Activated CD8-positive, alpha-beta memory T cell treated with anti-CD3 and anti-CD28 coated beads for 24 hours (primary cell): Measurements from ENCODE around the gene FAP.

Experiments used
- DNase-seq: peaks from one replicate; pipeline ENCODE4 v3.0.0-alpha.2; 2020

The FAP gene

DNA sequence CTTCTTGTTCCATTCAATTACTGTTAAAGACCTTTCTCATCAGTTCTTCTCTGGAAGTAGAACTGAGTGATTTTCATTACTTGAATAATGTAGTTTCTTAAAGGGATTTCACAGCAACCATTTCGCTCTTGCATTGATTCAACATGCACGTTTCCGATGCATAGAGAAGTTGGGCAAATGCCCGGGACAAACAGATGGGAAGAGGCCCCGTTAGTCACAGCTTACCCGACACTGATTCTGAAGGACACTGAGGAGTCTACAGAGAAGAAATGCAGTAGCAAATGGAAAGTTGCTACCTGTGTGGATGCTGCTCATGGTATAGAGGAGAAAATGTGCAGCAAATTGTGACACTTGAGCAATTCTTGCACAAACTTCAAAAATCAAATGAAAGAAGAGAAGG lies 58.9 kb downstream of the FAP start:
- no peak for DNase-seq

DNA sequence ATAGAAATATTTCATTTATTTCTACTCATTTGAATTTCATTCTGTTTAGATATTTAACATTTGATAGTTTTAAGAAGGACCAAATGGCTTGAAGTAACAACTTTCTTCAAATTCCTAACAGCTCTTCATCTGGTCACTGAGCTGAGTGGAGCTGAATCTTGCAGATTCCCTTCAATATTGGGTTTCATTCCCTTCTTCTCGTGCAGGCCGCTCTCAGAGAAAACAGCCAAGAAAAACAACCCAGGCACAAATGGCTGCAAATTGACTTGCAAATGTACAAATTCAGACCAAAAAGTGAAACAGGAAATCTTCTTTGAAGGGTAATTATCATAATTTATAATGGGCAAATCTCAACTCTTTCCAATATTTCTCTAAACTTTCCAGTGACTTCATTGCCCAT lies 60.9 kb downstream of the FAP start:
- no peak for DNase-seq

DNA sequence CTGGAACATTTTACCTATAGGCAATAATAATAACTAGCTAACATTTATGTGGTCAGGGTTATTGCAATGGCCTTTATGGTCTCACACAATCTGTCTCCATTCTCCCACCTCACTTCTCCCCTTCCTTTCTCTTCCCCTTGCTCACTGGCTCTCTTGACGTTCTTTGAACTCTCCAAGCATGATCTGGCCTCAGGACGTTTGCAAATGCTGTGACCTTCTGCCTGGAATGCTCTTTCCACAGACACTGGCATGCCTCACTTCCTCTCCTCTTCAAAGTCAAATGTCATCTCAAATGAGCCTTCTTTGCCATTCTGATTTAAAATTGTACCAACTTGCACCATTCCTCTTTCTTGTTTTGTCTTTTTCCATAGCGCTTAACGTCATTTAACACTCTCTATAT lies 65.9 kb downstream of the FAP start:
- no peak for DNase-seq

DNA sequence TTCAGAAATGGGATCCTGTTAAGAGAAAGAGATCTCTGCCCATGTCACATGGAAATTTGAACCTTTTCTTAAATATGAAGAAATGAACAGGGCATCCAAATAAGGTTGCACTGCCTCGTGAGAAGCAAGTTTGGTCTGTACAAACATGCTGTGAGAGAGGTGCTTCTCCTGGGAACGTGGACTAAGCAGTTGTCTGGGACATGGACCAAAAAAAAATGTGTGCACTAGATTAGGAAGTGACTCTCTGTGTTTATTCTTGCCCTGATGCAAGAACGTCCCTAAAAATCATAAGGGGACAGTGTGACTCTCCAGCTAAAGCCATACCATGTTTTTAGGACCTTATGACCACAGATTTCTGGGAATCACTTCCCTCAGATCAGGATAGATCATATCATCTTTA lies 67.5 kb downstream of the FAP start:
- no peak for DNase-seq

- DNase-seq, result no peak
Observed at GRCh38 chr2:162174746-162175145, 68.5 kb downstream of the FAP start.

- no peak for DNase-seq
Observed at GRCh38 chr2:162172802-162173370, 70.4 kb downstream of the FAP start.

DNA sequence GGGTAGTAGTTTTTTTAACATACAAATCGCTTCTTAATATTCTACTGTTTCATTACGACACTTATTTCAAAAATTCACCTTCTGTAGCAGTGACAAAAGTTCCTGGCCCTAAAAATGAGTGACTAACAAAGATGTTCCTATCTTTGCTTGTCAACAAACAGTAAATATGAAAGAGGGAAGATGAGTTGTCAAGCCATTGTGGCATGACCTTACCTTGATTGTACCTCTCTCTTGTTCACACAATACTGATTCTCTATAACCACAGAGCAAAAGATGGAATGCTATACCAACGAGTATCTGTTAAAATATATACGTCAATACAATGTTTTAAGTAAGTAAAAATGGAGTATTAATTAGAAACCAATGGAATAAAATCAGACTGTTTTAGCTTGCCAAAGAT lies 76.5 kb downstream of the FAP start:
- DNase-seq, result no peak

DNA sequence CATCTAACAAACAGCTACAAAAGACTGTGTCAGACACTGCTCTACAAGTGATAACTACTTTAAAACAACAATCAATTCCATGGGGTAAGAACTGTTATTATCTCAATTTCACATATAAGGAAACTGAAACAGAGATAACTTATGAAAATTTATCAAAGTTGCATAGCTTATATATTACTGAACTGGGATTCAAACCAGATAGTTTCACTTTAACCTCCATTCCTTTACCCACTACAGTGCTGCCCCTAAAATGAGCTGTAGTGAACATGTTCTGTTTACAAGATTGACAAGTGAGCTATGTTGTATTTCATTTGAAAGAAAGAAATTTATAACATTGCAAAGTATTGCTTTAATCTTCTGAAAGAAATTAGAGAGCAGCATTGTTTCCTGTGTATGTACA lies 77.1 kb downstream of the FAP start:
- DNase-seq, result no peak

GRCh38 chr2:162164802-162165201 lies 78.4 kb downstream of the FAP start:
- no peak for DNase-seq

DNA sequence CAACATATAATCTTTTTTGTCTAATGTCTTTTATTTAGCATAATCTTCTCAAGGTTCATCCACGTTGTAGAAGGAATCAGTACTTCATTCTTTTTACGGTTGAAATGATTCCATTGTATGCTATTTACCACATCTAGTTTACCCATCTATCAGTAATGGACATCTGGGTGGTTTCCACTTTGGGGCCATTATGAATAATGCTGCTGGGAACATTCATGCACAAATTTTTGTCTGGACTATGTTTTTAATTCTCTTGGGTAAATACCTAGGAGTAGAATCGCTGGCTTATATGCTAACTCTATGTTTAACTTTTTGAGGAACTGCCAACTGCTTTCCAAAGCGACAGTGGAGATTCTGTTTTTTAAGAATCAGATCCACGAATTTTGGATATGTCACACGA lies 83.8 kb downstream of the FAP start:
- no peak for DNase-seq

GRCh38 chr2:162156149-162156548 lies 87.1 kb downstream of the FAP start:
- no peak for DNase-seq

DNA sequence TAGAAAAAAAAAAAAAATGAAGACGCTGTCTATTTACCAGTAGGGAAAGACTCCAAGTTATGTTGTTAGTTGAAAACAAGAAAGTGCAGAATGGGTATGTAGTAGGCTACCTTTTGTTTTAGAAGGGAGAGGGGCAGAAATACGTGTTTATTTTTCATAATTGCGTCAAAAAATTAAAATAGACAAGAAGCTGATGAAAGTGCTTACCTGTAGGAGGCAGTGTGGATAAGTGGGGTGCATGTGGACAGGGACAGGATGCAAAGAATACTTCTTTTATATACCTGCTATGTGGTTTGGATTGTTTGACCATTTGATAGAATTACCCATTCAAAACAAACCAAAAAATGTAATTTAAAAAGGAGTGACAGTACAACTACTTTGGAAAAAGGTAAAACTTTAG lies 88.2 kb downstream of the FAP start:
- no peak for DNase-seq

- DNase-seq, result peak; percentile 74
Observed at GRCh38 chr2:162153608-162154224, 89.5 kb downstream of the FAP start.

GRCh38 chr2:162152147-162152546 lies 91.1 kb downstream of the FAP start, which contains the start of gene GCG:
Gene GCG, minus strand, starts transcription at chr2:162152247. Its CDS starts 3,069 bp downstream, at chr2:162149178.
- DNase-seq, result no peak

GRCh38 chr2:162149940-162150339 lies 93.3 kb downstream of the FAP start:
- no peak for DNase-seq

DNA sequence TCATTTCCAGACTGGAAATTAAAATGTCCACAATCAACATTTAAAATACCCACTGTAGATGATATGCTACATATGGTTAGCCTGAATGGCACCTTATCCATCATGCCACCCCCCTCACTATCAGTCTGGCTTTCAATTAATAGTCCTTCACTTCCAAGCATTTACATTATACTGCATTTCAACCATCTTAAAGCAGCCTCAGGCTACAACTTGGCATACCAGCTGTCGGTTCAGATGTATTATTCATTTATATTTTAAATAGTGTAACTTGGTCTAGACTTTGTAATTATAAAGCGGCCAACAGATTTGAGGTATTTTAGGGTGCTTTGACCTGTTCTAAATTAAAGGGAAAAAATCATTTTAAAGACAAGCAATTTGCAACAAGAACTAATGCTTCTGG lies 93.8 kb downstream of the FAP start:
- no peak for DNase-seq

DNA sequence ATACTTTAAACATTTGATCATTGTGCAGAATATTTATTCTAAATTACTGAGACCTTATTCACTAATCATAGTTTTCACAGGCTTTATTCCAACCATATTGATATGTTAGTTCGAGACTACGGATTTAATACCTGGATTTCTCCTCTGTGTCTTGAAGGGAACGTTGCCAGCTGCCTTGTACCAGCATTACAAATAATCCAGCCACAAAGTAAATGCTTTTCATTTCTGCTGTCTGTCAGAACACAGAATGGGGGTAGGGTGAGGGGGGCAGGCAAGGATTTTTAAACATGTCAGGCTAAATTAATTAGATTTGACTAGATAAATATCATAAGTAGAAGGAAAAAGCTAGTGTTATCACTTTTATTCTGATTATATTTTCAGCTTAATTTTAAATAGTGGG lies 94.3 kb downstream of the FAP start:
- no peak for DNase-seq

- DNase-seq, result no peak
Observed at GRCh38 chr2:162143969-162144368, 99.3 kb downstream of the FAP start.

DNA sequence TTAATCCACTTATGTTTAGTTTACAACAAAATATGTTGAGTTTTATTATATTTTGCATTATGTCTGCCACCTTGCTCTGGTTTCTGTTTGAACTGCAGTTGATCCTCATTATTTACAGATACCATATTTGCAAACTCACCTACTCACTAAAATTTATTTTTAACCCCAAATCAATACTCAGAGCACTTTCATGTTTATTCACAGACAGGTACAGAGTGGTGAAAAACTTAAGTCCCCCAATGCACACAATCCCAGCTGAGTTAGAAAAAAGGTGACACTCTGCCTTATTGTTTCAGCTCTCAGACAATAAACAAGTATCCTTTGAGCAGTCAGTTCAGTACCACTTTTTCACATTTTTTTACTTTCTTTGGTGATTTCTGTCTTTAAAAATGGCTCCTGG lies 104.9 kb downstream of the FAP start:
- DNase-seq, result no peak

- no peak for DNase-seq
Observed at GRCh38 chr2:162127422-162127821, 115.8 kb downstream of the FAP start.

GRCh38 chr2:162126527-162126926 lies 116.7 kb downstream of the FAP start:
- no peak for DNase-seq

- no peak for DNase-seq
Observed at GRCh38 chr2:162126111-162126519, 117.1 kb downstream of the FAP start.

GRCh38 chr2:162125138-162125537 lies 118.1 kb downstream of the FAP start:
- DNase-seq, result no peak

DNA sequence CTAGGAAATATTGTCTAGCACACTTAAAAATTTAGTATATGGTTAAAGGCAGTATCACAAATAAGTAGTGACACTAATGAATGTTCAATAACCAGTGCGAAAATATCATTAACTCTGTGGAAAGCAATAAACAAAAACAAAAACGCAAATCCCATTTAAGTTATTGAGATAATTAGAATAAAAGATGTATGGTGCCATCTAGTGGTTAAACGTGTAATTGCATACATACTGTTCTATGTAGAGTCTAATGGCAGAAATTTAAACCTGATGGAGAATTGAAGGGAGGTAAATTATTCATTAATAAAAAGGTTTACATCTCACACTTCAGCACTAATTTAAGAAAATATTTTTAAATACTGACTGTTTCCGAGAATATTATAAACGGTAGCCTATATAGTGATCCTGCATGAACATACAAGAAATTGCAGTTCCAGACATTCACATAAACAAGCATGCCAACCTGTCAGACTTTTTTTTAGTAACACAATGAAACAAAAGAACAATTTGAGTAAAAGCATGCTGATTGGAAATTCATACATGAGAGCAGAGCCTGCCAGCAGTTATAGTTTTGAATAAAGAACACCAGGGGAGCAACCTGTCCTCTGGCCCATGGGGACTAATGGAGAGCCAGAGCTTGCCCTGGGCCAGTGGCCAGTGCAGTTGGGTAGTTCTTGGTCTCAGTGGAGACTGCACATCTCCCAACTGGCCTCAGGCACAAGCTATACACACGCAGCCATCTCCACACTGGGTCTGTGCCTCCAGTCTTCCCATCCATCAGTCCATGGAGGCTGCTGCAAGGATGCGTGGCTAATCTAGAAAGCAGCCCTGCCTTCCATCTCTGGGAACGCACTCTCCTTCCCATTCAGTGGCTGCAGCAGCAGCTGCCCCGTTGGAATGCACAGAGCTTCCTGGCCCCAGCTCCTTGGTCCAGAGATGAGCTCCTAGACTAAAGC lies 119.2 kb downstream of the FAP start:
- no peak for DNase-seq
